Measurements from ENCODE around the gene ADCY7. TPM values are rescaled to one million over a fixed set of nuclear protein-coding genes. Genes with fewer than 3 reads are reported as not detected.

ADCY7 gene
- total RNA-seq, 2 donors from 2014 or later = 187 to 203 TPM

- no peaks in the 10 kb centered on the region for H3K36me3 Mint-ChIP-seq (ENCODE audit: low read depth)
These were observed 10.8 kb upstream of the ADCY7 start for GRCh38 chr16:50255538-50255937.

GRCh38 chr16:50256604-50257003 is 9.7 kb upstream of the ADCY7 start:
- DNase-seq (no peak), ATAC-seq (no peak)
- peaks cover 4% of the 10 kb centered on the region for H3K4me1 Mint-ChIP-seq
- no peak overlapping the region for H3K27ac Mint-ChIP-seq
- no peaks in the 10 kb centered on the region for H3K27me3 Mint-ChIP-seq
- H3K4me3 Mint-ChIP-seq = no peak overlapping the region
- H3K36me3 Mint-ChIP-seq (ENCODE audit: low read depth) = no peaks in the 10 kb centered on the region
- H3K9me3 ChIP-seq (ENCODE audit: control insufficient read depth, low read length, poor library complexity, severe bottlenecking) = no peaks in the 10 kb centered on the region

More at GRCh38 chr16:50255538-50255937, 10.8 kb upstream of the ADCY7 start:
- no peak for ATAC-seq
- Mint-ChIP-seq H3K27me3 (no peaks in the 10 kb centered on the region), H3K4me3 (no peak overlapping the region), H3K27ac (no peak overlapping the region), H3K4me1 (peaks cover 6% of the 10 kb centered on the region)
- no peak for DNase-seq
- no peaks in the 10 kb centered on the region for H3K9me3 ChIP-seq (ENCODE audit: control insufficient read depth, low read length, poor library complexity, severe bottlenecking)

- Mint-ChIP-seq H3K4me1 (peaks cover 8% of the 10 kb centered on the region), H3K4me3 (no peak overlapping the region), H3K27ac (no peak overlapping the region), H3K36me3 (ENCODE audit: low read depth) (no peaks in the 10 kb centered on the region), H3K27me3 (no peaks in the 10 kb centered on the region)
- ATAC-seq = no peak
- H3K9me3 ChIP-seq (ENCODE audit: control insufficient read depth, low read length, poor library complexity, severe bottlenecking) = no peaks in the 10 kb centered on the region
- no peak for DNase-seq
These were observed 8.5 kb upstream of the ADCY7 start for GRCh38 chr16:50257876-50258275.

GRCh38 chr16:50259334-50260205 is 6.8 kb upstream of the ADCY7 start:
- Mint-ChIP-seq H3K36me3 (ENCODE audit: low read depth) (no peaks in the 10 kb centered on the region), H3K4me3 (no peak overlapping the region), H3K27me3 (no peaks in the 10 kb centered on the region), H3K27ac (peak overlapping the region; percentile 34), H3K4me1 (peaks cover 16% of the 10 kb centered on the region)
- H3K9me3 ChIP-seq (ENCODE audit: control insufficient read depth, low read length, poor library complexity, severe bottlenecking) = no peaks in the 10 kb centered on the region
- no peak for DNase-seq
- ATAC-seq = no peak

GRCh38 chr16:50260206-50261159 is 5.9 kb upstream of the ADCY7 start:
- Mint-ChIP-seq H3K36me3 (ENCODE audit: low read depth) (no peaks in the 10 kb centered on the region), H3K27ac (no peak overlapping the region), H3K4me3 (no peak overlapping the region), H3K4me1 (peaks cover 23% of the 10 kb centered on the region), H3K27me3 (no peaks in the 10 kb centered on the region)
- ATAC-seq (no peak), DNase-seq (no peak)
- H3K9me3 ChIP-seq (ENCODE audit: control insufficient read depth, low read length, poor library complexity, severe bottlenecking) = no peaks in the 10 kb centered on the region

GRCh38 chr16:50261160-50261706 is 5.1 kb upstream of the ADCY7 start:
- peaks cover 30% of the 10 kb centered on the region for H3K4me1 Mint-ChIP-seq
- H3K4me3 Mint-ChIP-seq = no peak overlapping the region
- no peaks in the 10 kb centered on the region for H3K36me3 Mint-ChIP-seq (ENCODE audit: low read depth)
- H3K9me3 ChIP-seq (ENCODE audit: control insufficient read depth, low read length, poor library complexity, severe bottlenecking) = no peaks in the 10 kb centered on the region
- no peak for DNase-seq
- H3K27ac Mint-ChIP-seq = no peak overlapping the region
- no peaks in the 10 kb centered on the region for H3K27me3 Mint-ChIP-seq
- ATAC-seq = no peak

GRCh38 chr16:50261707-50262235 is 4.6 kb upstream of the ADCY7 start:
- no peak overlapping the region for H3K27ac Mint-ChIP-seq
- no peaks in the 10 kb centered on the region for H3K9me3 ChIP-seq (ENCODE audit: control insufficient read depth, low read length, poor library complexity, severe bottlenecking)
- peaks cover 32% of the 10 kb centered on the region for H3K4me1 Mint-ChIP-seq
- H3K4me3 Mint-ChIP-seq = no peak overlapping the region
- H3K27me3 Mint-ChIP-seq = no peaks in the 10 kb centered on the region
- no peaks in the 10 kb centered on the region for H3K36me3 Mint-ChIP-seq (ENCODE audit: low read depth)
- DNase-seq = no peak
- no peak for ATAC-seq

GRCh38 chr16:50263060-50263909 is 3.1 kb upstream of the ADCY7 start:
- DNase-seq (no peak), ATAC-seq (no peak)
- peaks cover 36% of the 10 kb centered on the region for H3K4me1 Mint-ChIP-seq
- H3K4me3 Mint-ChIP-seq = peak overlapping the region; percentile 36
- no peaks in the 10 kb centered on the region for H3K9me3 ChIP-seq (ENCODE audit: control insufficient read depth, low read length, poor library complexity, severe bottlenecking)
- H3K36me3 Mint-ChIP-seq (ENCODE audit: low read depth) = no peaks in the 10 kb centered on the region
- peak overlapping the region; percentile 76 for H3K27ac Mint-ChIP-seq
- H3K27me3 Mint-ChIP-seq = no peaks in the 10 kb centered on the region

- ATAC-seq = no peak
These were observed 2.1 kb upstream of the ADCY7 start for GRCh38 chr16:50263940-50264929.

GRCh38 chr16:50265260-50265659 is 1.1 kb upstream of the ADCY7 start:
- Mint-ChIP-seq H3K4me3 (peak overlapping the region; percentile 95), H3K27ac (peak overlapping the region; percentile 98), H3K27me3 (no peaks in the 10 kb centered on the region), H3K4me1 (peaks cover 53% of the 10 kb centered on the region), H3K36me3 (ENCODE audit: low read depth) (peaks cover 3% of the 10 kb centered on the region)
- ATAC-seq = peak; percentile 58
- no peaks in the 10 kb centered on the region for H3K9me3 ChIP-seq (ENCODE audit: control insufficient read depth, low read length, poor library complexity, severe bottlenecking)
- DNase-seq = no peak

More at GRCh38 chr16:50263940-50264929, 2.1 kb upstream of the ADCY7 start:
- DNase-seq = no peak
- no peaks in the 10 kb centered on the region for H3K9me3 ChIP-seq (ENCODE audit: control insufficient read depth, low read length, poor library complexity, severe bottlenecking)
- Mint-ChIP-seq H3K27ac (peak overlapping the region; percentile 98), H3K4me3 (peak overlapping the region; percentile 33), H3K4me1 (peaks cover 43% of the 10 kb centered on the region), H3K27me3 (no peaks in the 10 kb centered on the region), H3K36me3 (ENCODE audit: low read depth) (peaks cover 3% of the 10 kb centered on the region)

- Mint-ChIP-seq H3K4me1 (peaks cover 56% of the 10 kb centered on the region), H3K36me3 (ENCODE audit: low read depth) (peaks cover 3% of the 10 kb centered on the region)
- ATAC-seq = no peak
These were observed 525 bp upstream of the ADCY7 start for GRCh38 chr16:50265716-50266336.

More at GRCh38 chr16:50265716-50266336, 525 bp upstream of the ADCY7 start:
- Mint-ChIP-seq H3K27me3 (no peaks in the 10 kb centered on the region), H3K27ac (peak overlapping the region; percentile 98), H3K4me3 (peak overlapping the region; percentile 95)
- DNase-seq = no peak
- no peaks in the 10 kb centered on the region for H3K9me3 ChIP-seq (ENCODE audit: control insufficient read depth, low read length, poor library complexity, severe bottlenecking)
